GM23338 (cell line): ENCODE measurements around the gene SLC25A24. TPM values are rescaled to one million over a fixed set of nuclear protein-coding genes. Genes with fewer than 3 reads are reported as not detected.

Source experiments
- ATAC-seq: fragments of 200-7000 bp; cut with Tn5 transposase; 3 replicates; pipeline ENCODE4 v1.9.1; 2020
- DNase-seq: peaks from one replicate; pipeline ENCODE4 v3.0.0-alpha.2; 2015; ENCODE audit warnings: low spot score
- H2AFZ ChIP-seq: fragments of 200-600 bp; sonication (generic); 2 replicates; pipeline ENCODE4 v1.8.0; 2016; ENCODE audit warnings: antibody characterized with exemption, mild to moderate bottlenecking, moderate library complexity
- H3F3A ChIP-seq: fragments of 200-600 bp; sonication (generic); replicated peaks from 2 replicates; pipeline ENCODE4 v1.8.0; 2017; ENCODE audit warnings: antibody characterized with exemption, mixed run types, low read depth
- H3K27ac ChIP-seq: fragments of 200-600 bp; sonication (generic); 2 replicates; pipeline ENCODE4 v1.6.1; 2016; ENCODE audit warnings: low read depth
- H3K27me3 ChIP-seq: fragments of 200-600 bp; sonication (generic); 2 replicates; pipeline ENCODE4 v1.8.0; 2016; ENCODE audit warnings: mild to moderate bottlenecking, mixed run types, moderate library complexity; ENCODE audit not compliant: insufficient read depth
- H3K36me3 ChIP-seq: fragments of 200-600 bp; sonication (generic); 2 replicates; pipeline ENCODE4 v1.8.0; 2016; ENCODE audit warnings: mild to moderate bottlenecking; ENCODE audit not compliant: insufficient read depth
- H3K4me1 ChIP-seq: fragments of 200-600 bp; sonication (generic); 2 replicates; pipeline ENCODE4 v1.8.0; 2016; ENCODE audit warnings: mild to moderate bottlenecking, moderate library complexity; ENCODE audit not compliant: insufficient read depth
- H3K4me2 ChIP-seq: fragments of 200-600 bp; sonication (generic); 2 replicates; pipeline ENCODE4 v1.7.1; 2017; ENCODE audit warnings: mixed run types
- H3K4me3 ChIP-seq: fragments of 200-600 bp; sonication (generic); 2 replicates; pipeline ENCODE4 v1.6.1; 2016; ENCODE audit warnings: mixed run types
- H3K79me2 ChIP-seq: fragments of 200-600 bp; sonication (generic); replicated peaks from 2 replicates; pipeline ENCODE4 v1.8.0; 2017; ENCODE audit warnings: mild to moderate bottlenecking; ENCODE audit not compliant: insufficient read depth
- H3K9me2 ChIP-seq: fragments of 200-600 bp; sonication (generic); 2 replicates; pipeline ENCODE4 v1.8.0; 2017; ENCODE audit not compliant: insufficient read depth
- H4K20me1 ChIP-seq: fragments of 200-600 bp; sonication (generic); replicated peaks from 2 replicates; pipeline ENCODE4 v1.8.0; 2017; ENCODE audit warnings: mild to moderate bottlenecking; ENCODE audit not compliant: insufficient read depth
- H3K27ac Mint-ChIP-seq: 2 replicates; pipeline ENCODE4 v1.8.0; 2020; ENCODE audit warnings: inconsistent platforms, mild to moderate bottlenecking, moderate library complexity, mixed read lengths
- H3K27me3 Mint-ChIP-seq: 3 replicates; pipeline ENCODE4 v1.8.0; 2022; ENCODE audit warnings: low read depth, mild to moderate bottlenecking, moderate library complexity, mixed read lengths, inconsistent platforms; ENCODE audit not compliant: insufficient read depth, poor library complexity
- H3K36me3 Mint-ChIP-seq: 3 replicates; pipeline ENCODE4 v1.8.0; 2021; ENCODE audit warnings: low read depth, mild to moderate bottlenecking, inconsistent platforms, moderate library complexity, mixed read lengths
- H3K4me1 Mint-ChIP-seq: 3 replicates; pipeline ENCODE4 v1.8.0; 2020; ENCODE audit warnings: mild to moderate bottlenecking, inconsistent platforms, mixed read lengths
- H3K4me3 Mint-ChIP-seq: 3 replicates; pipeline ENCODE4 v1.8.0; 2021; ENCODE audit warnings: moderate library complexity, mild to moderate bottlenecking, inconsistent platforms, mixed read lengths
- H3K9me3 Mint-ChIP-seq: 3 replicates; pipeline ENCODE4 v1.8.0; 2020; ENCODE audit warnings: moderate library complexity, mild to moderate bottlenecking, inconsistent platforms, mixed read lengths
- EZH2phosphoT487 ChIP-seq: fragments of 200-600 bp; sonication (generic); IDR thresholded peaks from one replicate; pipeline ENCODE4 v1.8.1; 2018; ENCODE audit warnings: antibody characterized with exemption; ENCODE audit not compliant: unreplicated experiment
- JUNB ChIP-seq: IDR thresholded peaks from one replicate; pipeline ENCODE4 v1.6.1; 2016; ENCODE audit warnings: antibody characterized with exemption; ENCODE audit not compliant: unreplicated experiment
- ZNF331 ChIP-seq: fragments of 250-450 bp; sonication (Bioruptor Pico); IDR thresholded peaks from 2 replicates; pipeline ENCODE4 v1.5.0; 2020; ENCODE audit warnings: low read depth, mild to moderate bottlenecking, moderate library complexity
- polyA plus RNA-seq: library from polyadenylated mRNA; unstranded; fragments of >200 nt; fragmentation: Nextera tagmentation; extraction: Ambion mirVana; gene quantifications from 2 replicates; pipeline ENCODE4 v1.2.1, GENCODE V29; 2016
- total RNA-seq: library from RNA; depleted of rRNA; stranded (reverse); fragments of >200 nt; shearing (Covaris generic); gene quantifications from 2 replicates; pipeline ENCODE4 v1.2.3, GENCODE V29; 2014
- TF ChIP-seq, protein P1 (sequence below): IDR thresholded peaks from one replicate; pipeline ENCODE4 v1.6.1; 2018; ENCODE audit warnings: antibody characterized with exemption; ENCODE audit not compliant: unreplicated experiment
- TF ChIP-seq, protein P2 (sequence below), 2 experiments: fragments of 200-600 bp in 1 of 2; sonication (generic) in 1 of 2; conservative IDR thresholded peaks; 2 replicates each; pipeline versions ENCODE4 v1.5.1 to v1.6.1; 2016 to 2017; ENCODE audit warnings: antibody characterized with exemption in 2 of 2, low read depth in 2 of 2, mild to moderate bottlenecking in 2 of 2, moderate library complexity in 1 of 2
- TF ChIP-seq, protein P3 (sequence below): fragments of 250-450 bp; sonication (Bioruptor Pico); IDR thresholded peaks from 2 replicates; pipeline ENCODE4 v1.5.0; 2020; ENCODE audit warnings: mild to moderate bottlenecking, moderate library complexity

The SLC25A24 gene
- total and polyA plus RNA-seq, 2 experiments from 2014 or later, result 17.4 to 46.0 TPM

GRCh38 chr1:108209456-108210108 is 9.4 kb upstream of the SLC25A24 start:
- H3K9me3 Mint-ChIP-seq, result peaks cover 6% of the 10 kb centered on the region; the same call in 2 of the 3 replicates
- Histone ChIP-seq H3F3A (no peaks in the 10 kb centered on the region), H3K4me3 (no peak overlapping the region), H3K9me2 (no peaks in the 10 kb centered on the region), H3K27me3 (no peaks in the 10 kb centered on the region), H3K4me1 (peaks cover 9% of the 10 kb centered on the region; the same call in 1 of the 2 replicates), H3K36me3 (no peaks in the 10 kb centered on the region), H4K20me1 (no peaks in the 10 kb centered on the region), H2AFZ (peak overlapping the region; percentile 96), H3K27ac (no peak overlapping the region), H3K79me2 (no peaks in the 10 kb centered on the region), H3K4me2 (0 out of 2 replicates have a peak overlapping the region, but pooled peaks have one; percentile 48)
- DNase-seq (no peak), ATAC-seq (peak; percentile 40; the same call in 2 of the 3 replicates)
- H3K36me3 Mint-ChIP-seq, result no peaks in the 10 kb centered on the region; the same call in 2 of the 3 replicates
- no peaks in the 10 kb centered on the region; the same call in 2 of the 3 replicates for H3K4me1 Mint-ChIP-seq
- H3K4me3 Mint-ChIP-seq, result no peak overlapping the region
- TF ChIP-seq ZNF331 (CRISPR knock-in tag), result no peak
- TF ChIP-seq, protein P1, sequence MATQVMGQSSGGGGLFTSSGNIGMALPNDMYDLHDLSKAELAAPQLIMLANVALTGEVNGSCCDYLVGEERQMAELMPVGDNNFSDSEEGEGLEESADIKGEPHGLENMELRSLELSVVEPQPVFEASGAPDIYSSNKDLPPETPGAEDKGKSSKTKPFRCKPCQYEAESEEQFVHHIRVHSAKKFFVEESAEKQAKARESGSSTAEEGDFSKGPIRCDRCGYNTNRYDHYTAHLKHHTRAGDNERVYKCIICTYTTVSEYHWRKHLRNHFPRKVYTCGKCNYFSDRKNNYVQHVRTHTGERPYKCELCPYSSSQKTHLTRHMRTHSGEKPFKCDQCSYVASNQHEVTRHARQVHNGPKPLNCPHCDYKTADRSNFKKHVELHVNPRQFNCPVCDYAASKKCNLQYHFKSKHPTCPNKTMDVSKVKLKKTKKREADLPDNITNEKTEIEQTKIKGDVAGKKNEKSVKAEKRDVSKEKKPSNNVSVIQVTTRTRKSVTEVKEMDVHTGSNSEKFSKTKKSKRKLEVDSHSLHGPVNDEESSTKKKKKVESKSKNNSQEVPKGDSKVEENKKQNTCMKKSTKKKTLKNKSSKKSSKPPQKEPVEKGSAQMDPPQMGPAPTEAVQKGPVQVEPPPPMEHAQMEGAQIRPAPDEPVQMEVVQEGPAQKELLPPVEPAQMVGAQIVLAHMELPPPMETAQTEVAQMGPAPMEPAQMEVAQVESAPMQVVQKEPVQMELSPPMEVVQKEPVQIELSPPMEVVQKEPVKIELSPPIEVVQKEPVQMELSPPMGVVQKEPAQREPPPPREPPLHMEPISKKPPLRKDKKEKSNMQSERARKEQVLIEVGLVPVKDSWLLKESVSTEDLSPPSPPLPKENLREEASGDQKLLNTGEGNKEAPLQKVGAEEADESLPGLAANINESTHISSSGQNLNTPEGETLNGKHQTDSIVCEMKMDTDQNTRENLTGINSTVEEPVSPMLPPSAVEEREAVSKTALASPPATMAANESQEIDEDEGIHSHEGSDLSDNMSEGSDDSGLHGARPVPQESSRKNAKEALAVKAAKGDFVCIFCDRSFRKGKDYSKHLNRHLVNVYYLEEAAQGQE, result no peak
- TF ChIP-seq, protein P2, sequence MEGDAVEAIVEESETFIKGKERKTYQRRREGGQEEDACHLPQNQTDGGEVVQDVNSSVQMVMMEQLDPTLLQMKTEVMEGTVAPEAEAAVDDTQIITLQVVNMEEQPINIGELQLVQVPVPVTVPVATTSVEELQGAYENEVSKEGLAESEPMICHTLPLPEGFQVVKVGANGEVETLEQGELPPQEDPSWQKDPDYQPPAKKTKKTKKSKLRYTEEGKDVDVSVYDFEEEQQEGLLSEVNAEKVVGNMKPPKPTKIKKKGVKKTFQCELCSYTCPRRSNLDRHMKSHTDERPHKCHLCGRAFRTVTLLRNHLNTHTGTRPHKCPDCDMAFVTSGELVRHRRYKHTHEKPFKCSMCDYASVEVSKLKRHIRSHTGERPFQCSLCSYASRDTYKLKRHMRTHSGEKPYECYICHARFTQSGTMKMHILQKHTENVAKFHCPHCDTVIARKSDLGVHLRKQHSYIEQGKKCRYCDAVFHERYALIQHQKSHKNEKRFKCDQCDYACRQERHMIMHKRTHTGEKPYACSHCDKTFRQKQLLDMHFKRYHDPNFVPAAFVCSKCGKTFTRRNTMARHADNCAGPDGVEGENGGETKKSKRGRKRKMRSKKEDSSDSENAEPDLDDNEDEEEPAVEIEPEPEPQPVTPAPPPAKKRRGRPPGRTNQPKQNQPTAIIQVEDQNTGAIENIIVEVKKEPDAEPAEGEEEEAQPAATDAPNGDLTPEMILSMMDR (conservative IDR thresholded peaks at IDR 0.05; ENCODE audit: low read depth in 2 of 2), result no peak
- TF ChIP-seq EZH2phosphoT487, result no peak
- TF ChIP-seq, protein P3, sequence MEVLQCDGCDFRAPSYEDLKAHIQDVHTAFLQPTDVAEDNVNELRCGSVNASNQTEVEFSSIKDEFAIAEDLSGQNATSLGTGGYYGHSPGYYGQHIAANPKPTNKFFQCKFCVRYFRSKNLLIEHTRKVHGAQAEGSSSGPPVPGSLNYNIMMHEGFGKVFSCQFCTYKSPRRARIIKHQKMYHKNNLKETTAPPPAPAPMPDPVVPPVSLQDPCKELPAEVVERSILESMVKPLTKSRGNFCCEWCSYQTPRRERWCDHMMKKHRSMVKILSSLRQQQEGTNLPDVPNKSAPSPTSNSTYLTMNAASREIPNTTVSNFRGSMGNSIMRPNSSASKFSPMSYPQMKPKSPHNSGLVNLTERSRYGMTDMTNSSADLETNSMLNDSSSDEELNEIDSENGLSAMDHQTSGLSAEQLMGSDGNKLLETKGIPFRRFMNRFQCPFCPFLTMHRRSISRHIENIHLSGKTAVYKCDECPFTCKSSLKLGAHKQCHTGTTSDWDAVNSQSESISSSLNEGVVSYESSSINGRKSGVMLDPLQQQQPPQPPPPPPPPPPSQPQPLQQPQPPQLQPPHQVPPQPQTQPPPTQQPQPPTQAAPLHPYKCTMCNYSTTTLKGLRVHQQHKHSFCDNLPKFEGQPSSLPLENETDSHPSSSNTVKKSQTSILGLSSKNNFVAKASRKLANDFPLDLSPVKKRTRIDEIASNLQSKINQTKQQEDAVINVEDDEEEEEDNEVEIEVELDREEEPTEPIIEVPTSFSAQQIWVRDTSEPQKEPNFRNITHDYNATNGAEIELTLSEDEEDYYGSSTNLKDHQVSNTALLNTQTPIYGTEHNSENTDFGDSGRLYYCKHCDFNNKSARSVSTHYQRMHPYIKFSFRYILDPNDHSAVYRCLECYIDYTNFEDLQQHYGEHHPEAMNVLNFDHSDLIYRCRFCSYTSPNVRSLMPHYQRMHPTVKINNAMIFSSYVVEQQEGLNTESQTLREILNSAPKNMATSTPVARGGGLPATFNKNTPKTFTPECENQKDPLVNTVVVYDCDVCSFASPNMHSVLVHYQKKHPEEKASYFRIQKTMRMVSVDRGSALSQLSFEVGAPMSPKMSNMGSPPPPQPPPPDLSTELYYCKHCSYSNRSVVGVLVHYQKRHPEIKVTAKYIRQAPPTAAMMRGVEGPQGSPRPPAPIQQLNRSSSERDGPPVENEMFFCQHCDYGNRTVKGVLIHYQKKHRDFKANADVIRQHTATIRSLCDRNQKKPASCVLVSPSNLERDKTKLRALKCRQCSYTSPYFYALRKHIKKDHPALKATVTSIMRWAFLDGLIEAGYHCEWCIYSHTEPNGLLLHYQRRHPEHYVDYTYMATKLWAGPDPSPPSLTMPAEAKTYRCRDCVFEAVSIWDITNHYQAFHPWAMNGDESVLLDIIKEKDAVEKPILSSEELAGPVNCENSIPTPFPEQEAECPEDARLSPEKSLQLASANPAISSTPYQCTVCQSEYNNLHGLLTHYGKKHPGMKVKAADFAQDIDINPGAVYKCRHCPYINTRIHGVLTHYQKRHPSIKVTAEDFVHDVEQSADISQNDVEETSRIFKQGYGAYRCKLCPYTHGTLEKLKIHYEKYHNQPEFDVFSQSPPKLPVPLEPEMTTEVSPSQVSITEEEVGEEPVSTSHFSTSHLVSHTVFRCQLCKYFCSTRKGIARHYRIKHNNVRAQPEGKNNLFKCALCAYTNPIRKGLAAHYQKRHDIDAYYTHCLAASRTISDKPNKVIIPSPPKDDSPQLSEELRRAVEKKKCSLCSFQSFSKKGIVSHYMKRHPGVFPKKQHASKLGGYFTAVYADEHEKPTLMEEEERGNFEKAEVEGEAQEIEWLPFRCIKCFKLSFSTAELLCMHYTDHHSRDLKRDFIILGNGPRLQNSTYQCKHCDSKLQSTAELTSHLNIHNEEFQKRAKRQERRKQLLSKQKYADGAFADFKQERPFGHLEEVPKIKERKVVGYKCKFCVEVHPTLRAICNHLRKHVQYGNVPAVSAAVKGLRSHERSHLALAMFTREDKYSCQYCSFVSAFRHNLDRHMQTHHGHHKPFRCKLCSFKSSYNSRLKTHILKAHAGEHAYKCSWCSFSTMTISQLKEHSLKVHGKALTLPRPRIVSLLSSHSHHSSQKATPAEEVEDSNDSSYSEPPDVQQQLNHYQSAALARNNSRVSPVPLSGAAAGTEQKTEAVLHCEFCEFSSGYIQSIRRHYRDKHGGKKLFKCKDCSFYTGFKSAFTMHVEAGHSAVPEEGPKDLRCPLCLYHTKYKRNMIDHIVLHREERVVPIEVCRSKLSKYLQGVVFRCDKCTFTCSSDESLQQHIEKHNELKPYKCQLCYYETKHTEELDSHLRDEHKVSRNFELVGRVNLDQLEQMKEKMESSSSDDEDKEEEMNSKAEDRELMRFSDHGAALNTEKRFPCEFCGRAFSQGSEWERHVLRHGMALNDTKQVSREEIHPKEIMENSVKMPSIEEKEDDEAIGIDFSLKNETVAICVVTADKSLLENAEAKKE (CRISPR knock-in tag), result no peak
- no peak for TF ChIP-seq JUNB
- H3K27ac Mint-ChIP-seq, result no peak overlapping the region; the same call in 1 of the 2 replicates
- peaks cover 5% of the 10 kb centered on the region for H3K27me3 Mint-ChIP-seq
